ENCODE data around the gene MED10.

- TF ChIP-seq, protein P1, sequence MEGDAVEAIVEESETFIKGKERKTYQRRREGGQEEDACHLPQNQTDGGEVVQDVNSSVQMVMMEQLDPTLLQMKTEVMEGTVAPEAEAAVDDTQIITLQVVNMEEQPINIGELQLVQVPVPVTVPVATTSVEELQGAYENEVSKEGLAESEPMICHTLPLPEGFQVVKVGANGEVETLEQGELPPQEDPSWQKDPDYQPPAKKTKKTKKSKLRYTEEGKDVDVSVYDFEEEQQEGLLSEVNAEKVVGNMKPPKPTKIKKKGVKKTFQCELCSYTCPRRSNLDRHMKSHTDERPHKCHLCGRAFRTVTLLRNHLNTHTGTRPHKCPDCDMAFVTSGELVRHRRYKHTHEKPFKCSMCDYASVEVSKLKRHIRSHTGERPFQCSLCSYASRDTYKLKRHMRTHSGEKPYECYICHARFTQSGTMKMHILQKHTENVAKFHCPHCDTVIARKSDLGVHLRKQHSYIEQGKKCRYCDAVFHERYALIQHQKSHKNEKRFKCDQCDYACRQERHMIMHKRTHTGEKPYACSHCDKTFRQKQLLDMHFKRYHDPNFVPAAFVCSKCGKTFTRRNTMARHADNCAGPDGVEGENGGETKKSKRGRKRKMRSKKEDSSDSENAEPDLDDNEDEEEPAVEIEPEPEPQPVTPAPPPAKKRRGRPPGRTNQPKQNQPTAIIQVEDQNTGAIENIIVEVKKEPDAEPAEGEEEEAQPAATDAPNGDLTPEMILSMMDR (IDR thresholded peaks at IDR 0.05; ENCODE audit: poor library complexity), result no peak
- TF ChIP-seq EZH2 (IDR thresholded peaks at IDR 0.05; ENCODE audit: borderline replicate concordance), result no peak
These were observed 1.3 kb downstream of the MED10 start for GRCh38 chr5:6376974-6377520.

Measured in hepatocyte (in vitro differentiated cells).